ENCODE data around the gene CYB561. TPM values are rescaled to one million over a fixed set of nuclear protein-coding genes. Genes with fewer than 3 reads are reported as not detected.
"Not testable (repeated sequence)": the region's sequence is repeated elsewhere in the genome, so short reads cannot be mapped to it uniquely, and the experiment has no call there.

CYB561 gene
- total and polyA plus RNA-seq, 2 donors (not counting 1 experiment from before 2014, with no cell fraction given) = 3.5 to 4.9 TPM

DNA sequence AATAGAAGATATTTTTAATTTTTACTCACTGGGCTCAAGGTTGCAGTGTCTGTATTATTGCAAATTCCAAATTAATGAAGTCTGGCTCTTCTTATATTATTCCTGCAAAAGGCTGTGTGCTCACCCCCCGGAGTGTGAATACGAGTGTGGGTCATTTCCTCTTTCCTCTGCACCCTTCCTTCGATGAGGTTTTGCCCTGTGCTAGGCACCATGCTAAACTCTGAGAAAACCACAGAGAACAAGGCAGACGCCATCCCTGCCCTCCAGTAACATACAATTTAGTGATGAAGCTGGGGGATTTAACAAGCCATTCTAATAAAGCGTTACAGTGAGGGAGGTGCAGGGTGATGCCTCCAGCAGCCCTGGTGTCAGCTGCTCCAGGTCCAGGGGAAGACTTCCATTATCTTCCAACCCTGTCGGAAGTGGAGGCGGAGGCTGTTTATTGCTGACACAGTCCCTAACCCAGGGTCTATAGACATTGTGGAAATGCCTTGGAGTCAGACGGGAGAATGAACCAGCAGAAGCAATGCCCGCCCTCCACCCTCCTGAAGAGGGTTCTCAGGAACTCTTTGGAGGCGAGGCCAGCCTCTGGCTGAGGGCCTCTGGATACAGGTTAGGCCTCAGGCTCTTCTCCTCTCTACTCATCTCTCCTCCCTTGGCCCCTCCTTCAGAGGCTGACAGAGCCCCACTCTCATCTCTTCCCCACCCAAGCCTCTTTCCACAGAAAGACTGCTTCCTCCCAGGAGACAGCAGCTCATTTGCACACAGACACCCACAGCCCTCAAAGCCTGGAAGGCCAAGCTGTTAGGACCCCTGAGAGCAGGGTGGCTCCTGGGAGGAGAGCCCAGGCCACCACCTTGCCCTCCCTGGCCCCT lies 28.7 kb upstream of the CYB561 start:
- intact Hi-C loops (cut with micrococcal nuclease) = no loop called here
- no peaks in the 10 kb centered on the region for H3K79me2 ChIP-seq (ENCODE audit: control insufficient read depth, insufficient read depth, low read length)
- no peaks in the 10 kb centered on the region for H3K9me3 Mint-ChIP-seq (ENCODE audit: insufficient read depth)
- no peak overlapping the region for H3K9ac ChIP-seq (ENCODE audit: low read length)
- H3K27ac Mint-ChIP-seq = no peak overlapping the region
- H3K9me3 ChIP-seq (ENCODE audit: control extremely low read depth in 1 of 3, control insufficient read depth in 2 of 3, insufficient read depth in 1 of 3, low read length in 2 of 3) = peaks cover 0 to 2% (median 0%) of the 10 kb centered on the region in 3 donors
- peak overlapping the region; percentile 41 for H3K4me3 Mint-ChIP-seq
- no peak for ATAC-seq (ENCODE audit: low read depth)
- no peaks in the 10 kb centered on the region for H3K36me3 ChIP-seq (replicated peaks in 1 of 2; ENCODE audit: control extremely low read depth in 1 of 2, control insufficient read depth in 1 of 2, extremely low read depth in 1 of 2, insufficient read depth in 2 of 2, low read length in 1 of 2)
- H3K27ac ChIP-seq (ENCODE audit: low read length in 2 of 2) = no peak overlapping the region
- H2AFZ ChIP-seq (ENCODE audit: insufficient read depth, low read depth, low read length, poor library complexity, severe bottlenecking) = no peak overlapping the region
- peaks cover 0 to 33% (median 13%) of the 10 kb centered on the region in 4 experiments for H3K27me3 ChIP-seq (replicated peaks in 1 of 4; ENCODE audit: control extremely low read depth in 1 of 4, control insufficient read depth in 3 of 4, insufficient read depth in 4 of 4, low read length in 3 of 4)
- H3K4me1 Mint-ChIP-seq = peaks cover 24% of the 10 kb centered on the region
- 100% methylated on average over 6 of the region's 10 CpGs for WGBS (ENCODE audit: insufficient coverage)
- DNase-seq = no peak
- peaks cover 36% of the 10 kb centered on the region for H3K27me3 Mint-ChIP-seq
- peaks cover 20% of the 10 kb centered on the region in 2 donors for H3K4me1 ChIP-seq (ENCODE audit: control insufficient read depth in 2 of 2, insufficient read depth in 2 of 2, low read length in 2 of 2)
- no peak overlapping the region for H3K4me2 ChIP-seq (replicated peaks; ENCODE audit: low read depth, low read length, poor library complexity, severe bottlenecking)
- ChIA-PET POLR2A (no interaction called here), CTCF (no interaction called here)
- H3K4me3 ChIP-seq (ENCODE audit: control extremely low read depth in 1 of 5, extremely low read depth in 1 of 5, insufficient read depth in 1 of 5, low read depth in 2 of 5, low read length in 4 of 5) = no peak overlapping the region
- H4K20me1 ChIP-seq (ENCODE audit: control insufficient read depth, insufficient read depth, low read length, poor library complexity, severe bottlenecking) = no peaks in the 10 kb centered on the region
- TF ChIP-seq, protein P1, sequence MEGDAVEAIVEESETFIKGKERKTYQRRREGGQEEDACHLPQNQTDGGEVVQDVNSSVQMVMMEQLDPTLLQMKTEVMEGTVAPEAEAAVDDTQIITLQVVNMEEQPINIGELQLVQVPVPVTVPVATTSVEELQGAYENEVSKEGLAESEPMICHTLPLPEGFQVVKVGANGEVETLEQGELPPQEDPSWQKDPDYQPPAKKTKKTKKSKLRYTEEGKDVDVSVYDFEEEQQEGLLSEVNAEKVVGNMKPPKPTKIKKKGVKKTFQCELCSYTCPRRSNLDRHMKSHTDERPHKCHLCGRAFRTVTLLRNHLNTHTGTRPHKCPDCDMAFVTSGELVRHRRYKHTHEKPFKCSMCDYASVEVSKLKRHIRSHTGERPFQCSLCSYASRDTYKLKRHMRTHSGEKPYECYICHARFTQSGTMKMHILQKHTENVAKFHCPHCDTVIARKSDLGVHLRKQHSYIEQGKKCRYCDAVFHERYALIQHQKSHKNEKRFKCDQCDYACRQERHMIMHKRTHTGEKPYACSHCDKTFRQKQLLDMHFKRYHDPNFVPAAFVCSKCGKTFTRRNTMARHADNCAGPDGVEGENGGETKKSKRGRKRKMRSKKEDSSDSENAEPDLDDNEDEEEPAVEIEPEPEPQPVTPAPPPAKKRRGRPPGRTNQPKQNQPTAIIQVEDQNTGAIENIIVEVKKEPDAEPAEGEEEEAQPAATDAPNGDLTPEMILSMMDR (IDR thresholded peaks at IDR 0.05) = no peak
- no peak for TF ChIP-seq EZH2 (IDR thresholded peaks at IDR 0.05; ENCODE audit: borderline replicate concordance, insufficient read depth, low read depth, low read length, poor library complexity, severe bottlenecking)

DNA sequence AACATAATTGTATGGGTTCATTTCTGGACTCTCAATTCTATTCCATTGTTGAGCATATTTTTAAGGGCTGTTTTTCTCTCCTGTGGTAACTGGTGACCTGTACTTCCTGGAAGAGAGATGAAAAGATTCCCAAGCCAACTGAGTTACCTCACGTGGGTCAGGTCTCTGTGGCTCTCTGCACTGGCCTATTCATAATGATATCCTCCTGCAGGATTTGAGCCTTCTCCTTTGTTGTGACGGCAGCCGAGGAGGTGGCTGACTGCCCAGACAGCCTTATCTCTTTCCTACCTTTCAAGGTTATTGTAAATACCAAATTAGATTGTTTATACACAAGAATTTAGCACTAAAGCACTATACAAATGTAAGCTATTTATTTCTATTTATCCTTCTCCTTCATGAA lies 28.1 kb upstream of the CYB561 start:
- H2AFZ ChIP-seq (ENCODE audit: insufficient read depth, low read depth, low read length, poor library complexity, severe bottlenecking) = no peak overlapping the region
- H3K9me3 ChIP-seq (ENCODE audit: control extremely low read depth in 1 of 3, control insufficient read depth in 2 of 3, insufficient read depth in 1 of 3, low read length in 2 of 3) = peaks cover 0 to 2% (median 0%) of the 10 kb centered on the region in 3 donors
- H3K9ac ChIP-seq (ENCODE audit: low read length) = no peak overlapping the region
- no peaks in the 10 kb centered on the region for H3K9me3 Mint-ChIP-seq (ENCODE audit: insufficient read depth)
- H4K20me1 ChIP-seq (ENCODE audit: control insufficient read depth, insufficient read depth, low read length, poor library complexity, severe bottlenecking) = no peaks in the 10 kb centered on the region
- WGBS (ENCODE audit: insufficient coverage) = 83% methylated on average over 1 of the region's 3 CpGs
- H3K27me3 Mint-ChIP-seq = peaks cover 36% of the 10 kb centered on the region
- TF ChIP-seq EZH2 (IDR thresholded peaks at IDR 0.05; ENCODE audit: borderline replicate concordance, insufficient read depth, low read depth, low read length, poor library complexity, severe bottlenecking) = no peak
- TF ChIP-seq, protein P1 (IDR thresholded peaks at IDR 0.05) = no peak
- peaks cover 19% of the 10 kb centered on the region in 2 donors for H3K4me1 ChIP-seq (ENCODE audit: control insufficient read depth in 2 of 2, insufficient read depth in 2 of 2, low read length in 2 of 2)
- ChIA-PET CTCF (no interaction called here), POLR2A (no interaction called here)
- H3K4me1 Mint-ChIP-seq = peaks cover 23% of the 10 kb centered on the region
- no peak overlapping the region for H3K27ac ChIP-seq (ENCODE audit: low read length in 2 of 2)
- no peak overlapping the region for H3K27ac Mint-ChIP-seq
- no peak overlapping the region for H3K4me3 Mint-ChIP-seq
- no peaks in the 10 kb centered on the region for H3K36me3 ChIP-seq (replicated peaks in 1 of 2; ENCODE audit: control extremely low read depth in 1 of 2, control insufficient read depth in 1 of 2, extremely low read depth in 1 of 2, insufficient read depth in 2 of 2, low read length in 1 of 2)
- ATAC-seq (ENCODE audit: low read depth) (no peak), DNase-seq (no peak)
- H3K4me3 ChIP-seq (ENCODE audit: control extremely low read depth in 1 of 5, extremely low read depth in 1 of 5, insufficient read depth in 1 of 5, low read depth in 2 of 5, low read length in 4 of 5) = no peak overlapping the region
- no peaks in the 10 kb centered on the region for H3K79me2 ChIP-seq (ENCODE audit: control insufficient read depth, insufficient read depth, low read length)
- H3K27me3 ChIP-seq (replicated peaks in 1 of 4; ENCODE audit: control extremely low read depth in 1 of 4, control insufficient read depth in 3 of 4, insufficient read depth in 4 of 4, low read length in 3 of 4) = peaks cover 0 to 27% (median 13%) of the 10 kb centered on the region in 4 experiments
- intact Hi-C loops (cut with micrococcal nuclease) = no loop called here
- H3K4me2 ChIP-seq (replicated peaks; ENCODE audit: low read depth, low read length, poor library complexity, severe bottlenecking) = no peak overlapping the region

DNA sequence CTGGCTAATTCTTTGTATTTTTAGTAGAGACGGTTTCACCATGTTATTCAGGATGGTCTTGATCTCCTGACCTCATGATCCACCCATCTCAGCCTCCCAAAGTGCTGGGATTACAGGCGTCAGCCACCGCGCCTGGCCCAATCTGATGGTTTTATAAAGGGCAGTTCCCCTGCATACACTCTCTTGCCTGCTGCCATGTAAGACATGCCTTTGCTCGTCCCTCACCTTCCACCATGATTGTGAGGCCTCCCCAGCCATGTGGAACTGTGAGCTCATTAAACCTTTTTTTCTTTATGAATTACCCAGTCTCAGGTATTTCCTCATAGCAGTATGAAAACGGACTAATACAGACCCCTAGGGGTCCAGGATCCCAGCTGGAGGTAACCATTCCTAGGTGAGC lies 22.0 kb upstream of the CYB561 start:
- H3K4me3 ChIP-seq (ENCODE audit: control extremely low read depth in 1 of 5, extremely low read depth in 1 of 5, insufficient read depth in 1 of 5, low read depth in 2 of 5, low read length in 4 of 5); H3K27ac ChIP-seq (ENCODE audit: low read length in 2 of 2); DNase-seq; ATAC-seq (ENCODE audit: low read depth); H3K9ac ChIP-seq (ENCODE audit: low read length); H3K9me3 ChIP-seq (ENCODE audit: control extremely low read depth in 1 of 3, control insufficient read depth in 2 of 3, insufficient read depth in 1 of 3, low read length in 2 of 3); H3K9me3 Mint-ChIP-seq (ENCODE audit: insufficient read depth); H3K79me2 ChIP-seq (ENCODE audit: control insufficient read depth, insufficient read depth, low read length); H2AFZ ChIP-seq (ENCODE audit: insufficient read depth, low read depth, low read length, poor library complexity, severe bottlenecking); H3K27ac Mint-ChIP-seq; H3K27me3 Mint-ChIP-seq; H3K4me2 ChIP-seq (replicated peaks; ENCODE audit: low read depth, low read length, poor library complexity, severe bottlenecking); CTCF ChIA-PET; intact Hi-C loops (cut with micrococcal nuclease); H3K36me3 ChIP-seq (replicated peaks in 1 of 2; ENCODE audit: control extremely low read depth in 1 of 2, control insufficient read depth in 1 of 2, extremely low read depth in 1 of 2, insufficient read depth in 2 of 2, low read length in 1 of 2); H4K20me1 ChIP-seq (ENCODE audit: control insufficient read depth, insufficient read depth, low read length, poor library complexity, severe bottlenecking); H3K27me3 ChIP-seq (replicated peaks in 1 of 4; ENCODE audit: control extremely low read depth in 1 of 4, control insufficient read depth in 3 of 4, insufficient read depth in 4 of 4, low read length in 3 of 4); H3K4me3 Mint-ChIP-seq: not testable (repeated sequence)
- 91% methylated on average over 6 of the region's 6 CpGs for WGBS (ENCODE audit: insufficient coverage)
- peaks cover 8 to 14% of the 10 kb centered on the region in 2 donors for H3K4me1 ChIP-seq (ENCODE audit: control insufficient read depth in 2 of 2, insufficient read depth in 2 of 2, low read length in 2 of 2)
- POLR2A ChIA-PET = interaction anchor here (0.6 to 0.7 kb wide), 2 partner anchors 10 to 306 kb away, joined by 3 to 4 read pairs; partner anchors contain the start of gene DDX42
- H3K4me1 Mint-ChIP-seq = peaks cover 17% of the 10 kb centered on the region
